Measurements from ENCODE around the gene EMC10.

The EMC10 gene

GRCh38 chr19:50495020-50495531, 18.8 kb downstream of the EMC10 start:
- DNase-seq (ENCODE audit: low read depth in 2 of 2), result no peak

- DNase-seq (ENCODE audit: low read depth in 2 of 2), result no peak
Observed at GRCh38 chr19:50496189-50497021, 20.1 kb downstream of the EMC10 start.

GRCh38 chr19:50497022-50497405, 20.7 kb downstream of the EMC10 start:
- no peak for DNase-seq (ENCODE audit: low read depth in 2 of 2)

- no peak for DNase-seq (ENCODE audit: low read depth in 2 of 2)
Observed at GRCh38 chr19:50498219-50499056, 22.1 kb downstream of the EMC10 start.

- no peak for DNase-seq (ENCODE audit: low read depth in 2 of 2)
Observed at GRCh38 chr19:50500060-50500752, 23.9 kb downstream of the EMC10 start.

GRCh38 chr19:50500753-50501151, 24.4 kb downstream of the EMC10 start:
- no peak for DNase-seq (ENCODE audit: low read depth in 2 of 2)

GRCh38 chr19:50501186-50501567, 24.9 kb downstream of the EMC10 start:
- DNase-seq (ENCODE audit: low read depth in 2 of 2), result no peak

- no peak for DNase-seq (ENCODE audit: low read depth in 2 of 2)
Observed at GRCh38 chr19:50501568-50502475, 25.5 kb downstream of the EMC10 start.

GRCh38 chr19:50505856-50506611, 29.7 kb downstream of the EMC10 start:
- no peak for DNase-seq (ENCODE audit: low read depth in 2 of 2)

GRCh38 chr19:50506700-50507099, 30.4 kb downstream of the EMC10 start:
- no peak for DNase-seq (ENCODE audit: low read depth in 2 of 2)

GRCh38 chr19:50507376-50507775, 31.1 kb downstream of the EMC10 start:
- DNase-seq (ENCODE audit: low read depth in 2 of 2), result no peak

- DNase-seq (ENCODE audit: low read depth in 2 of 2), result no peak
Observed at GRCh38 chr19:50508843-50509190, 32.5 kb downstream of the EMC10 start.

- no peak for DNase-seq (ENCODE audit: low read depth in 2 of 2)
Observed at GRCh38 chr19:50509366-50509765, 33.1 kb downstream of the EMC10 start.

GRCh38 chr19:50510121-50510670, 33.9 kb downstream of the EMC10 start:
- DNase-seq (ENCODE audit: low read depth in 2 of 2), result no peak

GRCh38 chr19:50510700-50511068, 34.4 kb downstream of the EMC10 start:
- DNase-seq (ENCODE audit: low read depth in 2 of 2), result no peak

GRCh38 chr19:50511069-50511822, 34.9 kb downstream of the EMC10 start, which contains the start of gene JOSD2:
JOSD2 (minus strand) TSS chr19:50511191; CDS start chr19:50510431, 760 bp downstream.
- peak; percentile 90 to 93 for DNase-seq (ENCODE audit: low read depth in 2 of 2)

GRCh38 chr19:50512112-50512998, 36.0 kb downstream of the EMC10 start:
- no peak for DNase-seq (ENCODE audit: low read depth in 2 of 2)
